ENCODE results near the gene COG5. TPM values are rescaled to one million over a fixed set of nuclear protein-coding genes. Genes with fewer than 3 reads are reported as not detected.

Gene COG5
- total and polyA plus RNA-seq, 8 donors: 4.1 to 34.7 (median 26.5) TPM

DNA sequence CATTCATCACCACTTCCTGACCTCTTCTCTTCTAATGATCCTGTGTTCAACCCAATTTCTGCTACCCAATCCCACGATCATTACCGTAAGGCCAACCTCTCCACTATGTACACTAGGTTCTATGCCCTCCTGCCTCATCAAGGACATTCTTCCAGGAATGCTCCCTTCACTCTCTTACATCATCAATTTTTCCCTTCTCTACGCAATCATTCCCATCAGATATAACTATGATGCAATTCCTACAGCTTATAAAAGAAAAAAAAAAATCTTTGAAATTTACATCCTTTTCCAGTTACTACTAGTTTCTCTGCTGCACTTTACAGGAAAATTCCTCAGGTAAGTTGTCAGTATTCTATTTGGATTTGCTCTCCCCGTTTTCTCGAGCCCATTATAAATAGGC is 124.7 kb downstream of the COG5 start:
- FAIRE-seq (no peak), ATAC-seq (no peak), DNase-seq (no peak)
- Histone ChIP-seq H3K4me3 (no peak overlapping the region), H3K4me1 (no peaks in the 10 kb centered on the region), H3K27ac (no peak overlapping the region), H3K27me3 (no peaks in the 10 kb centered on the region), H3K36me3 (no peaks in the 10 kb centered on the region), H3K9me3 (no peaks in the 10 kb centered on the region)
- TF ChIP-seq, protein P1, sequence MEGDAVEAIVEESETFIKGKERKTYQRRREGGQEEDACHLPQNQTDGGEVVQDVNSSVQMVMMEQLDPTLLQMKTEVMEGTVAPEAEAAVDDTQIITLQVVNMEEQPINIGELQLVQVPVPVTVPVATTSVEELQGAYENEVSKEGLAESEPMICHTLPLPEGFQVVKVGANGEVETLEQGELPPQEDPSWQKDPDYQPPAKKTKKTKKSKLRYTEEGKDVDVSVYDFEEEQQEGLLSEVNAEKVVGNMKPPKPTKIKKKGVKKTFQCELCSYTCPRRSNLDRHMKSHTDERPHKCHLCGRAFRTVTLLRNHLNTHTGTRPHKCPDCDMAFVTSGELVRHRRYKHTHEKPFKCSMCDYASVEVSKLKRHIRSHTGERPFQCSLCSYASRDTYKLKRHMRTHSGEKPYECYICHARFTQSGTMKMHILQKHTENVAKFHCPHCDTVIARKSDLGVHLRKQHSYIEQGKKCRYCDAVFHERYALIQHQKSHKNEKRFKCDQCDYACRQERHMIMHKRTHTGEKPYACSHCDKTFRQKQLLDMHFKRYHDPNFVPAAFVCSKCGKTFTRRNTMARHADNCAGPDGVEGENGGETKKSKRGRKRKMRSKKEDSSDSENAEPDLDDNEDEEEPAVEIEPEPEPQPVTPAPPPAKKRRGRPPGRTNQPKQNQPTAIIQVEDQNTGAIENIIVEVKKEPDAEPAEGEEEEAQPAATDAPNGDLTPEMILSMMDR (IDR thresholded peaks at IDR 0.05): no peak
- intact Hi-C loops (cut with DNase I): no loop called here
- WGBS, 2 donors: 86 to 95% methylated on average over 5 of the region's 5 CpGs

DNA sequence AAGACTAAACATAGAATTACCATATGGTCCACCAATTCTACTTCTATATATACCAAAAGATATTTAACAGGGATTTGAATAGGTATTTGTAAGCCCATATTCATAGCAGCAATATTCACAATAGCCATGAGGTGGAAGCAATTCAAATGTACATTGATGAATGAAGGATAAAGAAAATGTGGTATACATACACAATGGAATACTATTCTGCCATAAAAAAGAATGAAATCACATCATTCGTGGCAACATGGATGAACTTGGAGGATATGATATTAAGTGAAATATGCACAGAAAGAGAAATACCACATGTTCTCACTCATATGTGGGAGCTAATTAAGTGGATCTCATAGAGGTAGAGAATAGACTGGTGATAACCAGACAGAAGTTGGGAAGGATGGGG is 128.0 kb downstream of the COG5 start:
- intact Hi-C loops (cut with DNase I): no loop called here
- Histone ChIP-seq H3K27me3 (no peaks in the 10 kb centered on the region), H3K4me1 (no peaks in the 10 kb centered on the region), H3K36me3 (no peaks in the 10 kb centered on the region), H3K4me3 (no peak overlapping the region), H3K9me3 (no peaks in the 10 kb centered on the region), H3K27ac (no peak overlapping the region)
- WGBS, 2 donors: 92 to 100% methylated on average over 1 of the region's 1 CpG
- DNase-seq: no peak
- TF ChIP-seq, protein P1 (IDR thresholded peaks at IDR 0.05): no peak
- no peak for ATAC-seq
- no peak for FAIRE-seq

DNA sequence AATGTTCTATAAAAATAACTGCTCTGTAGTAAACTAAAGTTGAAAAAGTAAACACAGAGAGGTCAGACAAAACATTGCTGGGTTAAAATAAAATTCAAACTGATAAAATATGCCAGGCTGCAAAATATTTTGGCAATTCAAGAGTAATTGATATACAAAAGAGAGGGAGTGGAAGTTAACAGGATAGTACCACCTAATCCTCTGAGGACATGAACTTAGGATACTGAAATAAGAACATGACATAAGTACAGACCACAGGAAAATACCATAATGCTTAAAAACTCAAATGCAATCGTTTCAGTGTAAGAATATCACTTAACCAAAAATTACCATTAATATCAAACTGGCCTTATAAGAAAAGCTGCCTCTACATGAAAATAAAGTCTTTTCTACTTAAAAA is 131.5 kb downstream of the COG5 start:
- DNase-seq (no peak), FAIRE-seq (no peak), ATAC-seq (no peak)
- H3K36me3 ChIP-seq: no peaks in the 10 kb centered on the region
- intact Hi-C loops (cut with DNase I): no loop called here
- no peak overlapping the region for H3K27ac ChIP-seq
- WGBS, 2 donors: 75 to 97% methylated on average over 1 of the region's 1 CpG
- peaks cover 0 to 3% (median 0%) of the 10 kb centered on the region in 3 donors for H3K4me1 ChIP-seq
- TF ChIP-seq, protein P1 (IDR thresholded peaks at IDR 0.05): no peak
- no peaks in the 10 kb centered on the region for H3K27me3 ChIP-seq
- H3K4me3 ChIP-seq: no peak overlapping the region
- H3K9me3 ChIP-seq: no peaks in the 10 kb centered on the region

DNA sequence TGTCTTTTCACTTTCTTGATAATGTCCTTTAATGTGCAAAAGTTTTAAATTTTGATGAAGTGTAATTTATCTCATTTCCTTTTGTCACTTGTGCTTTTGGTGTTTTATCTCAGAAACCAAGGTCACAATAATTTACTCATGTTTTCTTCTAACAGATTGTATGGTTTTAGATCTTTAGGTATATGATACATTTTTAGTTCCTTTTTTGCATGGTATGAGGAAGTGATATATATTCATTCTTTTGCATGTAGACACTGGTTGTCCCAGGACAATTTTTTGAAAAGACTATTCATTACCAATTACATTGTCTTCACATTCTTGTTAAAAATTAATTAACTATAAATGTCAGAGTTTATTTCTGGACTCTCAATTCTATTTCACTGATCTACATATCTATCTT is 133.7 kb downstream of the COG5 start:
- intact Hi-C loops (cut with DNase I): no loop called here
- DNase-seq (no peak), FAIRE-seq (no peak), ATAC-seq (no peak)
- no peak overlapping the region for H3K27ac ChIP-seq
- no peaks in the 10 kb centered on the region for H3K27me3 ChIP-seq
- no peaks in the 10 kb centered on the region for H3K36me3 ChIP-seq
- no peak overlapping the region for H3K4me3 ChIP-seq
- H3K4me1 ChIP-seq: peaks cover 0 to 4% (median 0%) of the 10 kb centered on the region in 3 donors
- no peaks in the 10 kb centered on the region for H3K9me3 ChIP-seq
- TF ChIP-seq, protein P1 (IDR thresholded peaks at IDR 0.05): no peak

DNA sequence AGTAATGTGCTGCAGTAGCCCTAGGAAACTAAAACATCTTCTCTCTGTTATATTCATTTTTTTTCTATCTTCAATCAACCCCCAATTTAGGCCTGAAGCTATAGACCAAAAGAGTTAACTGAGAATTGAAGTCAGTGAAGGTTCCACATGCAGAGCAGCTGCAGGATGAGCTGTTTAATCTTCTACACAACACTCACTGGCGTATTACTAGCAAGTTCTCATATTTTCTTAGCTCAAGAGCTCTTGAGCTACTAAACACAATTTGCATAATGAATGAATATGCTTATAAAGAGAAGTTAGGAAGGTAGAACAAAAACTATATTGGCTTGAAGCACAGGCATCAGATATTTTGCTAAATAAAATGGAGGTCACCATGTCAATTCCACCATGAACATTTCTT is 135.1 kb downstream of the COG5 start:
- no peak for DNase-seq
- Histone ChIP-seq H3K4me1 (peaks cover 0 to 4% (median 0%) of the 10 kb centered on the region in 3 donors), H3K27ac (no peak overlapping the region), H3K36me3 (no peaks in the 10 kb centered on the region), H3K9me3 (no peaks in the 10 kb centered on the region), H3K27me3 (no peaks in the 10 kb centered on the region), H3K4me3 (no peak overlapping the region)
- TF ChIP-seq, protein P1 (IDR thresholded peaks at IDR 0.05): no peak
- ATAC-seq: no peak
- intact Hi-C loops (cut with DNase I): no loop called here
- no peak for FAIRE-seq
- 94 to 95% methylated on average over 1 of the region's 1 CpG for WGBS, 2 donors
